K562 (cell line): ENCODE results near the gene SCARF2. TPM values are rescaled to one million over a fixed set of nuclear protein-coding genes. Genes with fewer than 3 reads are reported as not detected.

Experiments used
- JUN ChIP-seq, 2 experiments: sonication (generic) in 1 of 2; formaldehyde crosslinking in 1 of 2; IDR thresholded peaks; 2 replicates each; pipeline versions ENCODE4 v1.6.1 to v1.8.0; 2012 to 2022; ENCODE audit warnings: borderline replicate concordance in 2 of 2, mild to moderate bottlenecking in 2 of 2, improper control_type of control experiment in 1 of 2, low read depth in 1 of 2, low read length in 1 of 2, missing genetic modification reagents in 1 of 2
- TEAD4 ChIP-seq, 2 experiments: sonication (generic) in 1 of 2; formaldehyde crosslinking in 1 of 2; IDR thresholded peaks; 2 replicates each; pipeline versions ENCODE4 v1.6.1 to v1.8.0; 2012 to 2022; ENCODE audit warnings: borderline replicate concordance in 1 of 2, inconsistent platforms in 1 of 2, low read length in 1 of 2, mild to moderate bottlenecking in 1 of 2, missing genetic modification reagents in 1 of 2
- ZNF143 ChIP-seq: sonication (generic); formaldehyde crosslinking; IDR thresholded peaks from 2 replicates; pipeline ENCODE4 v1.9.0; 2022; ENCODE audit warnings: mild to moderate bottlenecking, missing genetic modification reagents
- polyA plus RNA-seq, 8 experiments: library from polyadenylated mRNA; depleted of rRNA in 4 of 8; stranded (reverse) in 5 of 8; unstranded in 3 of 8; fragments of >200 nt; fragmentation: Nextera tagmentation in 2 of 8; fragmentation: Illumina TruSeq in 1 of 8; extraction: Ambion mirVana in 2 of 8; extraction: Trizol in 1 of 8; gene quantifications; 2 replicates each; pipeline versions ENCODE4 v1.2.1 to v1.2.3, GENCODE V29; 2011 to 2014; ENCODE audit warnings: inconsistent platforms in 1 of 8, missing spikeins in 1 of 8
- total RNA-seq, 7 experiments: library from RNA; depleted of rRNA in 6 of 7; stranded (reverse); fragments of >200 nt in 6 of 7; fragmentation: Illumina TruSeq in 2 of 7; extraction: Trizol in 2 of 7; gene quantifications; 2 replicates each; pipeline versions ENCODE4 v1.2.1 to v1.2.3, GENCODE V29; 2011 to 2021; ENCODE audit warnings: low replicate concordance in 1 of 7
- TF ChIP-seq, protein P1 (sequence below), 2 experiments: IDR thresholded peaks; 2 replicates each; pipeline ENCODE4 v1.6.1; 2012; ENCODE audit warnings: improper control_type of control experiment in 2 of 2, low read depth in 2 of 2, low read length in 2 of 2, borderline replicate concordance in 1 of 2
- TF ChIP-seq, protein P2 (sequence below), 2 experiments: fragments of 250-450 bp in 1 of 2; fragments of 450-650 bp in 1 of 2; sonication (Bioruptor Pico) in 1 of 2; IDR thresholded peaks; 2 replicates each; pipeline versions ENCODE4 v1.6.1 to v1.8.0; 2016 to 2021; ENCODE audit warnings: mild to moderate bottlenecking in 2 of 2, moderate library complexity in 2 of 2, missing compliant biosample characterization in 1 of 2, missing genetic modification characterization in 1 of 2
- TF ChIP-seq, protein P3 (sequence below): sonication (generic); formaldehyde crosslinking; IDR thresholded peaks from 2 replicates; pipeline ENCODE4 v1.9.0; 2022; ENCODE audit warnings: mild to moderate bottlenecking, missing genetic modification reagents

The SCARF2 gene
- total and polyA plus RNA-seq, 9 of the 15 experiments (the other 6 are each of a cell fraction or from before 2014, with no cell fraction given): 0.06 to 0.32 (median 0.21) TPM; not detected in 5

DNA sequence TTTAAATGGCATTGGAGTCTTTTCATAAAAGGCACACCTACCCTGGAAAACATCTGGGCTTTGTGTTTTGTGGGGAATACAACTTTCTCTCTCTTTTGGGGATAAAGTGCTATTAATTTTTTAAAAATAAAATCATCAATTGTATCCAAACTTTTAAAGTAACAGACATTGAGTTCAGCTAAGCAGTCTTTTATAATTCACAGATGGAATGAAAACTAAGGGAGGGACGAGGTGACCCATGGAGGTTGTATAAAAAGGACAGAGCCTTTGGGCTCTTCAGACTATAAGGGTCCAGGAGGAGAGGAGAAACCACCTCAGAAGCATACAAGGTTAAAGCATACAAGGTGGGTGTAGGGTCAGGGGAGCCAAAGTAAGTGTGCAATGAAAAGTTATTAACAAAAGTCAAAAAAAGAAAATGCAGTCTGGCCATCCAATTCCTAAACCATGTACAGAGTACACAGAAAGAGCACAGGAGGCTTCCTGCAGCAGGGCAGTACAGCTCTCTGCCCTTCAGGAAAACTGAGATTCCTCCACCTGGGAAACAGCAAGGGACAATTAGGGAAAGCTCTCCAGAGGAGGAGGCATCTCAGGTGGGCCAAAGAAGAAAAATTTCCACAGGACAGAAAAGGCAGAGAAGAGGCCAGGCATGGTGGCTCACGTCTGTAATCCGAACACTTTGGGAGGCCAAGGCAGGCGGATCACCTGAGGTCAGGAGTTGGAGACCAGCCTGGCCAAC, 47.5 kb upstream of the SCARF2 start (continued):
- TF ChIP-seq TEAD4 (IDR thresholded peaks at IDR 0.05; ENCODE audit: low read length) (no peak), TEAD4 (CRISPR knock-in tag; IDR thresholded peaks at IDR 0.05; ENCODE audit: borderline replicate concordance) (peak; percentile 85), JUN (IDR thresholded peaks at IDR 0.05; ENCODE audit: borderline replicate concordance, low read depth, low read length) (no peak), JUN (CRISPR knock-in tag; IDR thresholded peaks at IDR 0.05; ENCODE audit: borderline replicate concordance) (peak; percentile 76; the same call in 1 of the 2 replicates), ZNF143 (CRISPR knock-in tag) (0 out of 2 replicates have a peak, but pooled peaks have one; percentile 50)
- TF ChIP-seq, protein P1, sequence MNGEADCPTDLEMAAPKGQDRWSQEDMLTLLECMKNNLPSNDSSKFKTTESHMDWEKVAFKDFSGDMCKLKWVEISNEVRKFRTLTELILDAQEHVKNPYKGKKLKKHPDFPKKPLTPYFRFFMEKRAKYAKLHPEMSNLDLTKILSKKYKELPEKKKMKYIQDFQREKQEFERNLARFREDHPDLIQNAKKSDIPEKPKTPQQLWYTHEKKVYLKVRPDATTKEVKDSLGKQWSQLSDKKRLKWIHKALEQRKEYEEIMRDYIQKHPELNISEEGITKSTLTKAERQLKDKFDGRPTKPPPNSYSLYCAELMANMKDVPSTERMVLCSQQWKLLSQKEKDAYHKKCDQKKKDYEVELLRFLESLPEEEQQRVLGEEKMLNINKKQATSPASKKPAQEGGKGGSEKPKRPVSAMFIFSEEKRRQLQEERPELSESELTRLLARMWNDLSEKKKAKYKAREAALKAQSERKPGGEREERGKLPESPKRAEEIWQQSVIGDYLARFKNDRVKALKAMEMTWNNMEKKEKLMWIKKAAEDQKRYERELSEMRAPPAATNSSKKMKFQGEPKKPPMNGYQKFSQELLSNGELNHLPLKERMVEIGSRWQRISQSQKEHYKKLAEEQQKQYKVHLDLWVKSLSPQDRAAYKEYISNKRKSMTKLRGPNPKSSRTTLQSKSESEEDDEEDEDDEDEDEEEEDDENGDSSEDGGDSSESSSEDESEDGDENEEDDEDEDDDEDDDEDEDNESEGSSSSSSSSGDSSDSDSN (IDR thresholded peaks at IDR 0.05; ENCODE audit: borderline replicate concordance in 1 of 2, low read depth in 2 of 2, low read length in 2 of 2): 0 out of 4 replicates have a peak, but pooled peaks of 1 of the 2 experiments have one; percentile 54
- TF ChIP-seq, protein P2, sequence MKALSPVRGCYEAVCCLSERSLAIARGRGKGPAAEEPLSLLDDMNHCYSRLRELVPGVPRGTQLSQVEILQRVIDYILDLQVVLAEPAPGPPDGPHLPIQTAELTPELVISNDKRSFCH (CRISPR knock-in tag; IDR thresholded peaks at IDR 0.05): no peak
- TF ChIP-seq, protein P2 (tag; IDR thresholded peaks at IDR 0.05): no peak
- TF ChIP-seq, protein P3, sequence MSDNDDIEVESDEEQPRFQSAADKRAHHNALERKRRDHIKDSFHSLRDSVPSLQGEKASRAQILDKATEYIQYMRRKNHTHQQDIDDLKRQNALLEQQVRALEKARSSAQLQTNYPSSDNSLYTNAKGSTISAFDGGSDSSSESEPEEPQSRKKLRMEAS (CRISPR knock-in tag): peak; percentile 50; the same call in 1 of the 2 replicates
